IMR-90 (cell line): ENCODE measurements around the gene ACOX1. TPM values are rescaled to one million over a fixed set of nuclear protein-coding genes. Genes with fewer than 3 reads are reported as not detected.

ENCODE experiments used
- ATAC-seq: fragments of 200-7000 bp; cut with Tn5 transposase; 2 replicates; pipeline ENCODE4 v1.9.1; 2020; ENCODE audit warnings: low read depth, mild to moderate bottlenecking, moderate library complexity
- BruUV-seq: library from RNA; stranded (reverse); fragments of 400-500 nt; replicated peaks from 2 replicates; lab custom pipeline; 2021; lab: Mats Ljungman, UMichigan
- CTCF ChIA-PET: fragments of 300-600 bp; formaldehyde crosslinking; extraction: SDS; loops from one replicate; lab custom pipeline; 2021; ENCODE audit warnings: antibody characterized with exemption; lab: Yijun Ruan, JAX
- POLR2A ChIA-PET: fragments of 300-600 bp; sonication (Branson Sonifier 250); formaldehyde crosslinking; loops from one replicate; lab custom pipeline; 2022; ENCODE audit warnings: antibody characterized with exemption; ENCODE audit not compliant: unreplicated experiment; lab: Charles Lee
- DNase-seq: peaks from one replicate; pipeline ENCODE4 v3.0.0; 2013
- H2AFZ ChIP-seq: replicated peaks from 2 replicates; pipeline ENCODE3; 2013; ENCODE audit warnings: low read length, mild to moderate bottlenecking; ENCODE audit not compliant: poor library complexity
- H2AK5ac ChIP-seq: 2 replicates; pipeline ENCODE4 v1.6.1; 2013; ENCODE audit warnings: low read depth, low read length, inconsistent platforms
- H2AK9ac ChIP-seq: replicated peaks from 2 replicates; pipeline ENCODE3; 2013; ENCODE audit warnings: mild to moderate bottlenecking, low read depth, low read length, moderate library complexity; ENCODE audit not compliant: poor library complexity
- H2BK120ac ChIP-seq: 2 replicates; pipeline ENCODE4 v1.6.1; 2013; ENCODE audit warnings: low read depth, low read length, inconsistent platforms
- H2BK15ac ChIP-seq: 3 replicates; pipeline ENCODE4 v1.6.1; 2013; ENCODE audit warnings: low read depth, low read length, inconsistent platforms
- H2BK20ac ChIP-seq: 2 replicates; pipeline ENCODE4 v1.6.1; 2013; ENCODE audit warnings: low read depth, mild to moderate bottlenecking, inconsistent platforms, low read length, moderate library complexity
- H2BK5ac ChIP-seq: 2 replicates; pipeline ENCODE4 v1.6.1; 2013; ENCODE audit warnings: mild to moderate bottlenecking, low read depth, low read length, inconsistent platforms; ENCODE audit not compliant: poor library complexity, severe bottlenecking
- H3K14ac ChIP-seq: replicated peaks from 2 replicates; pipeline ENCODE4 v1.6.1; 2013; ENCODE audit warnings: low read depth, low read length, inconsistent platforms
- H3K18ac ChIP-seq: 2 replicates; pipeline ENCODE4 v1.6.1; 2013; ENCODE audit warnings: low read depth, low read length, control low read depth
- H3K23ac ChIP-seq: 2 replicates; pipeline ENCODE4 v1.6.1; 2013; ENCODE audit warnings: low read depth, low read length, inconsistent platforms
- H3K27ac ChIP-seq: 2 replicates; pipeline ENCODE4 v1.5.1; 2013; ENCODE audit warnings: mild to moderate bottlenecking, control low read depth, low read length; ENCODE audit not compliant: insufficient read depth
- H3K27me3 ChIP-seq: 2 replicates; pipeline ENCODE4 v1.6.1; 2013; ENCODE audit warnings: low read length; ENCODE audit not compliant: control insufficient read depth, insufficient read depth
- H3K36me3 ChIP-seq: 2 replicates; pipeline ENCODE4 v1.6.1; 2013; ENCODE audit warnings: low read length, mixed read lengths; ENCODE audit not compliant: control insufficient read depth, insufficient read depth
- H3K4ac ChIP-seq: 2 replicates; pipeline ENCODE4 v1.6.1; 2013; ENCODE audit warnings: low read depth, low read length, inconsistent platforms
- H3K4me1 ChIP-seq: 2 replicates; pipeline ENCODE4 v1.6.1; 2013; ENCODE audit warnings: low read length, mixed read lengths; ENCODE audit not compliant: control insufficient read depth, insufficient read depth
- H3K4me2 ChIP-seq: 2 replicates; pipeline ENCODE4 v1.6.1; 2013; ENCODE audit warnings: low read depth, mild to moderate bottlenecking, control low read depth, low read length, moderate library complexity
- H3K4me3 ChIP-seq: 2 replicates; pipeline ENCODE4 v1.5.1; 2013; ENCODE audit warnings: low read depth, mild to moderate bottlenecking, control low read depth, low read length, moderate library complexity; ENCODE audit not compliant: insufficient read depth
- H3K56ac ChIP-seq: 2 replicates; pipeline ENCODE4 v1.6.1; 2013; ENCODE audit warnings: low read length, inconsistent platforms; ENCODE audit not compliant: insufficient read depth; ENCODE audit errors: extremely low read depth
- H3K79me1 ChIP-seq, 2 experiments: 2 replicates each; pipeline ENCODE4 v1.6.1; 2013; ENCODE audit warnings: low read length in 2 of 2, inconsistent platforms in 1 of 2, low read depth in 1 of 2
- H3K9ac ChIP-seq: 2 replicates; pipeline ENCODE4 v1.6.1; 2013; ENCODE audit warnings: low read depth, low read length, control low read depth
- H3K9me1 ChIP-seq: 2 replicates; pipeline ENCODE4 v1.6.1; 2013; ENCODE audit warnings: low read length, inconsistent platforms; ENCODE audit not compliant: insufficient read depth
- H3K9me3 ChIP-seq: 2 replicates; pipeline ENCODE4 v1.6.1; 2013; ENCODE audit warnings: low read length; ENCODE audit not compliant: control insufficient read depth, insufficient read depth
- H4K20me1 ChIP-seq: 2 replicates; pipeline ENCODE4 v1.6.1; 2013; ENCODE audit warnings: low read length, inconsistent platforms; ENCODE audit not compliant: insufficient read depth
- H4K5ac ChIP-seq: 2 replicates; pipeline ENCODE4 v1.6.1; 2013; ENCODE audit warnings: mild to moderate bottlenecking, low read depth, low read length, control low read depth
- H4K8ac ChIP-seq, 2 experiments: 2 replicates each; pipeline ENCODE4 v1.6.1; 2013; ENCODE audit warnings: low read depth in 2 of 2, low read length in 2 of 2, control low read depth in 1 of 2, inconsistent platforms in 1 of 2
- H4K91ac ChIP-seq: 2 replicates; pipeline ENCODE4 v1.6.1; 2013; ENCODE audit warnings: low read depth, low read length, inconsistent platforms; ENCODE audit not compliant: insufficient read depth
- BHLHE40 ChIP-seq: fragments of 150-350 bp; IDR thresholded peaks from 2 replicates; pipeline ENCODE4 v1.6.1; 2016; ENCODE audit warnings: mild to moderate bottlenecking, low read depth, low read length
- CEBPB ChIP-seq: IDR thresholded peaks from 2 replicates; pipeline ENCODE4 v1.6.1; 2012; ENCODE audit warnings: low read depth, low read length, improper control_type of control experiment
- CHD1 ChIP-seq: IDR thresholded peaks from 2 replicates; pipeline ENCODE4 v1.6.1; 2012; ENCODE audit warnings: low read depth, low read length, improper control_type of control experiment
- CTCF ChIP-seq: conservative IDR thresholded peaks from 2 replicates; pipeline ENCODE4 v1.5.1; 2012; ENCODE audit warnings: mild to moderate bottlenecking, low read depth, low read length, improper control_type of control experiment
- FOS ChIP-seq: fragments of 150-350 bp; IDR thresholded peaks from 2 replicates; pipeline ENCODE4 v1.6.1; 2016; ENCODE audit warnings: low read depth, low read length
- MAFK ChIP-seq: IDR thresholded peaks from 2 replicates; pipeline ENCODE4 v1.6.1; 2012; ENCODE audit warnings: low read depth, low read length, improper control_type of control experiment
- MAZ ChIP-seq: IDR thresholded peaks from 2 replicates; pipeline ENCODE4 v1.6.1; 2012; ENCODE audit warnings: low read depth, mild to moderate bottlenecking, low read length, improper control_type of control experiment, moderate library complexity, borderline replicate concordance
- NFE2L2 ChIP-seq: fragments of 150-350 bp; IDR thresholded peaks from 2 replicates; pipeline ENCODE4 v1.6.1; 2016; ENCODE audit warnings: low read depth, mild to moderate bottlenecking, low read length
- POLR2A ChIP-seq: IDR thresholded peaks from 2 replicates; pipeline ENCODE4 v1.6.1; 2012; ENCODE audit warnings: mild to moderate bottlenecking, low read depth, low read length
- RAD21 ChIP-seq: IDR thresholded peaks from 2 replicates; pipeline ENCODE4 v1.6.1; 2012; ENCODE audit warnings: low read length, improper control_type of control experiment
- RCOR1 ChIP-seq: IDR thresholded peaks from 2 replicates; pipeline ENCODE4 v1.6.1; 2012; ENCODE audit warnings: mild to moderate bottlenecking, low read length, improper control_type of control experiment; ENCODE audit not compliant: insufficient replicate concordance
- RFX5 ChIP-seq: IDR thresholded peaks from 2 replicates; pipeline ENCODE4 v1.8.0; 2012; ENCODE audit warnings: low read depth, mild to moderate bottlenecking, low read length, moderate library complexity
- SMC3 ChIP-seq: fragments of 150-350 bp; IDR thresholded peaks from 2 replicates; pipeline ENCODE4 v1.6.1; 2016; ENCODE audit warnings: low read depth, mild to moderate bottlenecking, antibody characterized with exemption, low read length, moderate library complexity
- WGBS, 2 experiments: methylation state at CpG; one replicate each; pipeline versions ENCODE4 v1.1.5 to v1.1.7; 2013; ENCODE audit warnings: missing lambda C conversion rate in 2 of 2; ENCODE audit not compliant: insufficient read length in 1 of 2; ENCODE audit errors: extremely low coverage in 2 of 2; 5-methylcytosine and 5-hydroxymethylcytosine counted together
- dilution Hi-C: fragments of 300-500 bp; cut with HindIII; formaldehyde crosslinking; loops from one replicate; pipeline ENCODE4 v1.14.3; 2018; ENCODE audit warnings: low sequenced_read_pairs; ENCODE audit not compliant: unreplicated experiment
- in situ Hi-C: fragments of 300-500 bp; cut with MboI; formaldehyde crosslinking; loops from 3 replicates; pipeline ENCODE4 v1.14.3; 2019; ENCODE audit warnings: low sequenced_read_pairs, inconsistent platforms, mixed read lengths
- intact Hi-C: fragments of 100-400 bp; cut with micrococcal nuclease; formaldehyde crosslinking; loops from 2 replicates; pipeline ENCODE4 v1.10.0; 2022
- polyA plus RNA-seq, 3 experiments: library from polyadenylated mRNA; depleted of rRNA; stranded (reverse); fragments of >200 nt; gene quantifications; 2 replicates each; pipeline ENCODE4 v1.2.3, GENCODE V29; 2012; ENCODE audit warnings: low replicate concordance in 1 of 3
- total RNA-seq: library from RNA; depleted of rRNA; stranded (reverse); fragments of >200 nt; gene quantifications from 2 replicates; pipeline ENCODE4 v1.2.3, GENCODE V29; 2012

ACOX1 gene
- total and polyA plus RNA-seq, 2 of the 4 experiments (the other 2 are of a cell fraction), result 16.1 to 94.8 TPM

DNA sequence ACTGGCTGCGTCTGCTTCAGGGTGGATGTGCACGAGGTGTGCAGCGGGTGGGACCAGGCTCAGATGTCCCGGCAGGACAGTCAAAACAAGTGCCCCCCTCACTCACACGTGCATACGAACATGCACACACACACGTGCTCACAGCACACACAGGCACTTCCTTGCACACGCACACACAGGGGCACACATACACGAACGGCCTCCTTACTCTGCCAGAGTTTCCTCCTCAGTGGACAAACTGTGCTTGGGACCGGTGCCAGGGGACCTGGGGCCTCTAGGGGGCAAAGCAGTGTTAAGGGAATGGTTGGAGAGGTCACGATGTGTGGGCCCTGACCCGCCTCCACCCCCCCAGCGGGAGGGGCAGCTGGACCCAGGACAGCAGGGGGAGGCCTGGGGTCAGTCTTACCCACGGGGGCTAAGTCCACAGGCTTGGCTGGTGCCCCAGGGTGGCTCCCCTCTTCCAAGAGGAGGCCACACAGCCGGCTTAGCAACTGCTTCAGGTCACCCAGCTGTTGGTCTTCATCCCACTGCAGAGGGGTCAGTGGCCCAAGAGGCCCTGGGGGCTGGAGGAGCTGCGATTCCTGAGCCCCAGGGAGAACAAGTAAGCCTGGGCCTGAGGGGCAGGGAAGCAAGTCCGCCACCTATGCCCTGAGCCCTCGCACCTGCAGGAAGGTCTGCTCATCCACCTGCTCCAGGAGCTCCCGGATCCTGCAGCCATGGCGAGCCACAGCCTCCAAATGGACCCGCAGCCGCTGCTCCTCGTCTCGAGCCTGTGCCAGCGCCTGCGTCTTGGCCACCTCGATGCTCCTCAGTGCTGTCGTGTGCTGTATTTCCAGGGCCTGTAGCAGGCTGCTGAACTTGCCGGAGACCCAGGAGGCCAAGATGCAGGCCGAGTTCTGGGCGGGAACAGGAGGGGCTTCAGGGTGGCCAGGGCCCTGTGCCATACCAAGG, 87.1 kb downstream of the ACOX1 start:
- Histone ChIP-seq H3K14ac (no peak overlapping the region), H3K9ac (no peak overlapping the region), H3K4me3 (no peak overlapping the region), H4K8ac (no peak overlapping the region), H3K36me3 (peaks cover 19% of the 10 kb centered on the region), H3K27me3 (no peaks in the 10 kb centered on the region), H2AK5ac (no peak overlapping the region; the same call in 1 of the 2 replicates), H3K56ac (no peak overlapping the region), H2BK15ac (no peak overlapping the region), H2BK120ac (no peak overlapping the region), H3K4ac (no peak overlapping the region), H3K27ac (no peak overlapping the region), H3K79me1 (peaks cover 9 to 39% of the 10 kb centered on the region in 2 experiments; a peak in 3 of 4 replicates), H3K4me2 (no peak overlapping the region), H3K18ac (no peak overlapping the region), H4K20me1 (peaks cover 4% of the 10 kb centered on the region; the same call in 1 of the 2 replicates), H2BK5ac (no peak overlapping the region), H3K23ac (no peak overlapping the region), H4K5ac (no peak overlapping the region), H2AFZ (peak overlapping the region; percentile 58), H2BK20ac (no peak overlapping the region), H2AK9ac (peak overlapping the region; percentile 65), H3K9me1 (peaks cover 12% of the 10 kb centered on the region; the same call in 1 of the 2 replicates), H3K4me1 (peaks cover 5% of the 10 kb centered on the region; the same call in 1 of the 2 replicates), H3K9me3 (no peaks in the 10 kb centered on the region), H4K91ac (no peak overlapping the region)
- dilution Hi-C loops (no loop called here), in situ Hi-C loops (no loop called here), intact Hi-C loops (no loop called here)
- ATAC-seq, result no peak
- ChIA-PET CTCF (no interaction called here), POLR2A (no interaction called here)
- DNase-seq, result no peak
- no TSS peak for BruUV-seq
- 87% methylated on average over 13 of the region's 32 CpGs; no CpG with 5 or more reads in 1 of the 2 experiments for WGBS, 2 experiments
- TF ChIP-seq MAZ (no peak), CHD1 (no peak), RAD21 (no peak), RCOR1 (no peak), CEBPB (no peak), FOS (no peak), POLR2A (no peak), NFE2L2 (no peak), CTCF (no peak), MAFK (no peak), SMC3 (no peak), BHLHE40 (no peak), RFX5 (no peak)
